H9 (cell line): ENCODE measurements around the gene ENKD1. TPM values are rescaled to one million over a fixed set of nuclear protein-coding genes. Genes with fewer than 3 reads are reported as not detected.

Source experiments
- DNase-seq: peaks from one replicate; pipeline ENCODE4 v3.0.0-alpha.2; 2017
- H2AFZ ChIP-seq: one replicate; pipeline ENCODE4 v1.6.1; 2013; ENCODE audit warnings: mild to moderate bottlenecking, low read length, control low read depth, moderate library complexity
- H2AK5ac ChIP-seq: 2 replicates; pipeline ENCODE4 v1.6.1; 2013; ENCODE audit warnings: low read length, control low read depth, mixed read lengths; ENCODE audit not compliant: insufficient read length
- H2BK120ac ChIP-seq: one replicate; pipeline ENCODE4 v1.6.1; 2013; ENCODE audit warnings: low read depth, mild to moderate bottlenecking, low read length, control low read depth, inconsistent platforms; ENCODE audit not compliant: poor library complexity, severe bottlenecking
- H2BK12ac ChIP-seq: 2 replicates; pipeline ENCODE4 v1.6.1; 2013; ENCODE audit warnings: low read length, control low read depth, mixed read lengths, low read depth; ENCODE audit not compliant: insufficient read length
- H2BK15ac ChIP-seq: 2 replicates; pipeline ENCODE4 v1.6.1; 2013; ENCODE audit warnings: low read depth, low read length, control low read depth
- H2BK20ac ChIP-seq: one replicate; pipeline ENCODE4 v1.6.1; 2013; ENCODE audit warnings: low read depth, mild to moderate bottlenecking, low read length, control low read depth, inconsistent platforms; ENCODE audit not compliant: poor library complexity, severe bottlenecking
- H2BK5ac ChIP-seq: 2 replicates; pipeline ENCODE4 v1.6.1; 2013; ENCODE audit warnings: low read length, control low read depth, mixed read lengths; ENCODE audit not compliant: insufficient read length
- H3K14ac ChIP-seq: 2 replicates; pipeline ENCODE4 v1.6.1; 2013; ENCODE audit warnings: low read length, control low read depth; ENCODE audit not compliant: insufficient read depth
- H3K18ac ChIP-seq: 2 replicates; pipeline ENCODE4 v1.6.1; 2013; ENCODE audit warnings: low read depth, mild to moderate bottlenecking, mixed read lengths, low read length, control low read depth; ENCODE audit not compliant: insufficient read length
- H3K23ac ChIP-seq: 2 replicates; pipeline ENCODE4 v1.6.1; 2013; ENCODE audit warnings: low read length, control low read depth, mixed read lengths, low read depth; ENCODE audit not compliant: insufficient read length
- H3K23me2 ChIP-seq: 2 replicates; pipeline ENCODE4 v1.6.1; 2013; ENCODE audit warnings: low read depth, mild to moderate bottlenecking, mixed read lengths, low read length, control low read depth; ENCODE audit not compliant: insufficient read length, poor library complexity, severe bottlenecking
- H3K27ac ChIP-seq: 2 replicates; pipeline ENCODE4 v1.5.1; 2013; ENCODE audit warnings: low read length, control low read depth, mixed read lengths, low read depth; ENCODE audit not compliant: insufficient read length
- H3K27me3 ChIP-seq: 2 replicates; pipeline ENCODE4 v1.6.1; 2013; ENCODE audit warnings: low read length, control low read depth, inconsistent platforms; ENCODE audit not compliant: insufficient read depth
- H3K4ac ChIP-seq: 2 replicates; pipeline ENCODE4 v1.6.1; 2013; ENCODE audit warnings: low read depth, mild to moderate bottlenecking, control low read depth, inconsistent platforms, low read length, moderate library complexity
- H3K4me1 ChIP-seq: 2 replicates; pipeline ENCODE4 v1.6.1; 2013; ENCODE audit warnings: low read length, control low read depth, inconsistent platforms; ENCODE audit not compliant: insufficient read depth
- H3K4me2 ChIP-seq: 2 replicates; pipeline ENCODE4 v1.6.1; 2013; ENCODE audit warnings: low read length, control low read depth, mixed read lengths; ENCODE audit not compliant: insufficient read length, insufficient read depth
- H3K56ac ChIP-seq: 2 replicates; pipeline ENCODE4 v1.6.1; 2013; ENCODE audit warnings: low read depth, mild to moderate bottlenecking, mixed read lengths, low read length, control low read depth; ENCODE audit not compliant: insufficient read length
- H3K79me1 ChIP-seq: 2 replicates; pipeline ENCODE4 v1.6.1; 2013; ENCODE audit warnings: low read depth, mild to moderate bottlenecking, moderate library complexity, low read length, control low read depth, inconsistent platforms; ENCODE audit not compliant: insufficient read depth, poor library complexity, severe bottlenecking
- H3K79me2 ChIP-seq: 2 replicates; pipeline ENCODE4 v1.6.1; 2013; ENCODE audit warnings: low read length, control low read depth, inconsistent platforms; ENCODE audit not compliant: insufficient read depth
- H3K9ac ChIP-seq: 2 replicates; pipeline ENCODE4 v1.6.1; 2013; ENCODE audit warnings: low read length, control low read depth, mixed read lengths; ENCODE audit not compliant: insufficient read length; ENCODE audit errors: extremely low read depth
- H3K9me3 ChIP-seq: one replicate; pipeline ENCODE4 v1.6.1; 2013; ENCODE audit warnings: low read depth, low read length, inconsistent platforms; ENCODE audit not compliant: control insufficient read depth
- H3T11ph ChIP-seq: one replicate; pipeline ENCODE4 v1.6.1; 2013; ENCODE audit warnings: mild to moderate bottlenecking, low read length, control low read depth, inconsistent platforms
- H4K20me1 ChIP-seq: one replicate; pipeline ENCODE4 v1.6.1; 2013; ENCODE audit not compliant: control insufficient read depth, insufficient read length, insufficient read depth
- H4K5ac ChIP-seq: 2 replicates; pipeline ENCODE4 v1.6.1; 2013; ENCODE audit warnings: low read depth, mild to moderate bottlenecking, mixed read lengths, low read length, control low read depth; ENCODE audit not compliant: insufficient read length
- H4K8ac ChIP-seq: replicated peaks from 2 replicates; pipeline ENCODE4 v1.6.1; 2013; ENCODE audit warnings: low read length, control low read depth, mixed read lengths, low read depth; ENCODE audit not compliant: insufficient read length
- H4K91ac ChIP-seq: 2 replicates; pipeline ENCODE4 v1.6.1; 2013; ENCODE audit warnings: low read depth, mild to moderate bottlenecking, moderate library complexity, mixed read lengths, low read length, control low read depth; ENCODE audit not compliant: insufficient read length
- H3K27ac Mint-ChIP-seq, 3 experiments: 2 replicates in 2 of 3; 3 replicates in 1 of 3; pipeline ENCODE4 v1.8.0; 2020 to 2021; ENCODE audit warnings: mixed read lengths in 3 of 3, mild to moderate bottlenecking in 1 of 3, moderate library complexity in 1 of 3
- H3K27me3 Mint-ChIP-seq: 2 replicates; pipeline ENCODE4 v1.8.0; 2021; ENCODE audit warnings: low read depth, mild to moderate bottlenecking, moderate library complexity, mixed read lengths
- H3K36me3 Mint-ChIP-seq, 3 experiments: 2 replicates in 2 of 3; 3 replicates in 1 of 3; pipeline ENCODE4 v1.8.0; 2020 to 2021; ENCODE audit warnings: low read depth in 3 of 3, mixed read lengths in 3 of 3; ENCODE audit not compliant: insufficient read depth in 1 of 3
- H3K4me1 Mint-ChIP-seq, 2 experiments: 2 replicates each; pipeline ENCODE4 v1.8.0; 2020; ENCODE audit warnings: mixed read lengths in 2 of 2
- H3K4me3 Mint-ChIP-seq, 2 experiments: 2 replicates in 1 of 2; 3 replicates in 1 of 2; pipeline ENCODE4 v1.8.0; 2020 to 2021; ENCODE audit warnings: mild to moderate bottlenecking in 2 of 2, mixed read lengths in 2 of 2, moderate library complexity in 1 of 2
- H3K9me3 Mint-ChIP-seq, 2 experiments: 2 replicates in 1 of 2; 3 replicates in 1 of 2; pipeline ENCODE4 v1.8.0; 2020; ENCODE audit warnings: mild to moderate bottlenecking in 2 of 2, mixed read lengths in 2 of 2, moderate library complexity in 1 of 2
- CTCF ChIP-seq: fragments of 200-600 bp; sonication (generic); conservative IDR thresholded peaks from 3 replicates; pipeline ENCODE4 v1.8.0; 2021; ENCODE audit warnings: antibody characterized with exemption, mild to moderate bottlenecking
- WGBS: extraction: QIAGEN DNeasy Blood & Tissue Kit; methylation state at CpG from one replicate; pipeline ENCODE4 v1.1.7; 2013; ENCODE audit warnings: missing lambda C conversion rate, low lambda C conversion rate, mixed read lengths; ENCODE audit not compliant: insufficient read length; ENCODE audit errors: extremely low coverage; 5-methylcytosine and 5-hydroxymethylcytosine counted together
- total RNA-seq: library from RNA; stranded (reverse); gene quantifications from 2 replicates; pipeline ENCODE4 v1.2.1, GENCODE V29; 2021

ENKD1 gene
- total RNA-seq, 1 experiment from 2014 or later: 9.5 TPM

DNA sequence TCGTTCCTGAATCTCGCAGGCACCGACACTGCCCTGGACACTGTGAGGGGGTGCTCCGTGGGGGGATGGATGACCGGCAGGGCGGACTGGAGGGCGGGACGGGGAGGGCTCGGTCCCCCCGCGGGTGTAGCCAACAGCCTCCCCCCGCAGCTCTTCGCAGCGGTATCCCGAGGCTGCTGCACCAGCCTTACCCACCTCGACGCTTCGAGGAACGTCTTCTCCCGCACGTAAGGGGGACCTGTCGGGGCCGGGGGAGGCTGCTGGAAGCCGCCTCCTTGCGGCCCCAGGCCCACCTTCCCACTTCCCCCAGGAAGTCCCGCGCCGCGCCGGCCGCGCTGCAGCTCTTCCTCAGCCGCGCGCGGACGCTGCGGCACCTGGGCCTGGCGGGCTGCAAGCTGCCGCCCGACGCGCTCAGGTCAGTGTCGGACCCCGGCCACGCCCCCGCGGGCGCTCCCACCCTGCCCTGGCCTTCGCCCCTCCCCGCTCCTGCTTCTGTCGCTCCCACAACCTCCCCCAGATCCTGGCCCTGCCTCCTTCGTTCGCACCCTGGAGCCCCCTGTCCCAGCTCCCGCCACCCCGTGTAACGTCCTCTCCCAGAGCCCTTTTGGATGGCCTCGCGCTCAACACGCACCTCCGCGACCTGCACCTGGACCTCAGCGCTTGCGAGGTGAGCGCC is 18.3 kb downstream of the ENKD1 start:
- no CpG with 5 or more reads among the region's 65 CpGs for WGBS
- no peak for TF ChIP-seq CTCF
- Histone ChIP-seq H3K79me1 (no peaks in the 10 kb centered on the region), H3K27ac (no peak overlapping the region), H3K18ac (no peak overlapping the region), H3K14ac (no peak overlapping the region), H2BK5ac (no peak overlapping the region), H3K4me1 (no peaks in the 10 kb centered on the region), H3K4ac (no peak overlapping the region), H2AFZ (no peak overlapping the region), H3K23me2 (peaks cover 9% of the 10 kb centered on the region), H3K9ac (no peak overlapping the region), H3K23ac (no peak overlapping the region), H2AK5ac (no peak overlapping the region), H2BK20ac (no peak overlapping the region), H2BK120ac (no peak overlapping the region), H4K20me1 (no peaks in the 10 kb centered on the region), H3K79me2 (no peaks in the 10 kb centered on the region), H3K27me3 (no peaks in the 10 kb centered on the region; the same call in 1 of the 2 replicates), H4K5ac (no peak overlapping the region), H4K91ac (no peak overlapping the region), H4K8ac (no peak overlapping the region), H2BK12ac (no peak overlapping the region), H3K4me2 (no peak overlapping the region), H3K9me3 (no peaks in the 10 kb centered on the region), H3K56ac (no peak overlapping the region), H2BK15ac (no peak overlapping the region), H3T11ph (no peak overlapping the region)
- peak; percentile 70 for DNase-seq
- Mint-ChIP-seq H3K4me1 (peaks cover 3 to 9% of the 10 kb centered on the region in 2 experiments; a peak in 3 of 4 replicates), H3K27ac (no peak overlapping the region; a peak in 1 of 7 replicates), H3K4me3 (no peak overlapping the region), H3K36me3 (peaks cover 6 to 28% (median 25%) of the 10 kb centered on the region in 3 experiments; a peak in 6 of 7 replicates), H3K27me3 (peaks cover 9% of the 10 kb centered on the region), H3K9me3 (no peaks in the 10 kb centered on the region)
